ENCODE results near the gene EFCAB12.

DNA sequence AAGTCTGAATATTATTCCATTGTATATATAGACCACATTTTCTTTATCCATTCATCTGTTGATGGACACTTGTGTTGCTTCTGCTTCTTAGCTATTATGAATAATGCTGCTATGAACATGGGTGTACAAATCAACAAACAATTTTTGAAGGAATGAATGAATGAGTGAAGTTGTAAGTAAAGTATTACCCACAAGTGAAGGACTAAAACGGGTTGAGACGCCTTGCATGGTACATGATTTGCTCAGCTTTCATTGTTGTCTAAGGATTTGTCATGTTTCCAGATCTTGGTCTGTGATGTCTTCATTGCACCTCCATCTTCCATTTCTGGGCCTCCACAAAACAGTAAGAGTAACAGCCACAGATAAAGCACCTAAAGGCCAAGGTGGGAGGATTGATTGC is 32.1 kb upstream of the EFCAB12 start:
- no peak for TF ChIP-seq EZH2 (IDR thresholded peaks at IDR 0.05; ENCODE audit: insufficient read depth, poor library complexity, severe bottlenecking)
- TF ChIP-seq EZH2phosphoT487 (IDR thresholded peaks at IDR 0.05; ENCODE audit: insufficient read depth, low read depth), result no peak
